Skeletal muscle cell (primary cell): ENCODE data around the gene TEX53.

ENCODE experiments used
- DNase-seq: peaks from one replicate; pipeline ENCODE4 v3.0.0-alpha.2; 2010; ENCODE audit warnings: low read depth
- H3K4me3 ChIP-seq: 2 replicates; pipeline ENCODE4 v1.5.1; 2011; ENCODE audit warnings: low read depth, mild to moderate bottlenecking, control low read depth, low read length, moderate library complexity

TEX53 gene

DNA sequence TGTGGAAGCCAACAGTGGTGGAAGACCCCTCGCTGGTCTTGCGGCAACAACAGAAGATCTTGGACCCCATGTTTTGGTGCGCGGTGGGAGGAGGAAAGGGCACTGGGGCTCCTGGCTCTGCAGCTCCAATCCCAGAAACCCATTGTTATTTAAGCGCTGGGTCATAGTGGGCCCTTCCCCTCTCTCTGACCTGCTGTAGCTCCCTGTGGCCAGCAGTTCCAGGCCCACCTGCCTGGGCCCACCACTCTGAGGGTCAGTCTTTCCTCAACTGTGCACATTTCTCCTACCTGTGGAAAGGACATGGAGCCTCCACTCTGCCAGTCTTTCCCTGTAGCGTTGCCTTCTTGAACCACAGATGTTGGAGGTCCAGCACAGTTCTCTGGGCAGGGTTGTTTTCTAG, at the start of gene TEX53:
TEX53 (minus strand) TSS at position 101 of the 400 bp plus-strand sequence; CDS start at position 70, 31 bp downstream.
- DNase-seq = no peak
- no peak within 1 kb of the TSS for H3K4me3 ChIP-seq

DNA sequence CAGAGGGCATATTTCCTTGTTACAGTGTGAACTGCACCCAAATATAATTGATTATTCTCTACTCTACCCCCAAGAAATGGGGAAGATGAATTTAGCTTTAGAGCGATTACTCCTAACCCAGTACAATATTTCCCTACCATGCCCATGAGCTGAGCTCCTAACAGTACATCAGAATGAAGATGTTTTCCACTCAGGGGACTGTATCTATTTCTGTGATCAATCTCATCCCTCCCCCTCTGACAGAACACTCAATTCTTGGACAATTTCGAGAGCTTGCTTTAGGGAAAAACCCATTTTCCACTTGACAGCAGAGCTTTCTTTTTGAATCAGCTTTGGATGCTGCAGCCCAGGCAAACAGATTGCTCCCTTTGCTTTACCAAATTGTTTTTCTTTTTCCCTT, 49.1 kb upstream of the TEX53 start:
- no peak for DNase-seq
- no peak overlapping the region for H3K4me3 ChIP-seq

DNA sequence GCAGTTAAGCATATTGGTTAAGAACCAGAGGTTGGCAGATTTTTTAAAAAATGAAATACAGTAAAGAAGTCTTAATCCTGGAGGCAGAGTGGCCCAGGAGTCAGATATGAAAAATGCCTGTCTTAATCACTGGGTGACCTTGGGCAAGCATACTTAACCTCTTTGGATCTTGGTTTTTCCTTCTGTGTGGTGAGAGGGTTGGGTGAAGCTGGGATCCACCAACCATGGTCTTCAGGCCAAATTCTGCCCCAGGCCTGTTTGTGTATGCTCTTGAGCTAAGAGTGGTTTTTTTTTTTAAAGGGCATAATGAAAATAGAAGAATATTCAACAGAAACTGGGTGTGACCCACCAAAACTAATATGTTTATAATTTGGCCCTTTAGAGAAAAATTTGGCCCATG, 44.4 kb upstream of the TEX53 start:
- DNase-seq = no peak
- no peak overlapping the region for H3K4me3 ChIP-seq

DNA sequence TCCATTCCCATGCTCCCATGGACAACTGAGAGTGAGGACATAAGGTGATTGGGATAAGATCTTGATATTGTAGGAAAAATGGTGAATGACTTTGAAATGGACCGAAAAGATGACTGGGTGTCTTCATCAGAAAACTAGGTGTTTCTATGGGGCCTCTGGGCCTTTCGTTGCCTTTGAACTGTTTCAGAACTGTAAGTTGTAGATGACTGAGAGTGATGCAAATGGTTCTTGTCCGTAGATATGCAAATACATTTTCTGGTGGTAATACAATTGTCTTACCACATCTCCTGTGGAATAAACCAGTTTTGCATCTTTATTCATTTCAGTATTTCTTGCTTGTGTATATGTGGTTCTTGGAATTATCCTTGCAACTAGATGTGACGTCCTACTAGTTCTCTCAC, 40.3 kb upstream of the TEX53 start:
- DNase-seq = no peak
- no peak overlapping the region for H3K4me3 ChIP-seq

DNA sequence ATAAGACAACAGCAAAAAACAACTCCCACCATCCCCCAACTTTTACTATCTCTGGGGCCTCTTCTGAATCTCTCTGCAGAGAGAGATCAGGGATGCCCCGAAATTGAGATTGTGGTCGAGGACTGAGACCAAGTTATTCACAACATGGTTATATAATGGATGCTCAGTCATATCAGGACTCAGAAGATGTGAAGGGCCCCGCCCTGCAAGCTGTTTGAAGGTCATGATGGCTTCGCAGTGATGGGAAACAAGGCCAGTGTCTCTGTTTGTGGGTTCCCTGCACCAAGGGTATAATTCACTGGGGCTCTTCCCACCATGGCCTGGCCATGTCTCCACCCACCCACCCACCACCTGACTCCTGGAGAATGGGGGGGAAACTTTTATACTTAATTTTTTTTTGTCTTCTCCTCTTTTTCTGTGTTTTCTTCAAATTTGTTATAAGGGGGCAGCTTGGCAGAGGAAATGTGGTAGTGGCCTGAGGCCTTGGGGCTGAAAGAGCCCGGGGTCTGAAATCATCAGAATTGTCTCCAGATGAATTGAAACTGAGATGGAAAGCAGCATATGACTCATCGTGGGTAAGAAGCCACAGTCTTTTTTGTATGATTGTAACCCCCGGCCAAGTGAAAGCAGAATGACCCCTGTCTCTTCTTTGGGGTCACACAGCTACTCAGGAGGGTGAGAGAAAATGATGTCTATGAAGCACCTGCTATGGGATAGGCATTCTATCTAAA, 39.4 kb upstream of the TEX53 start:
- H3K4me3 ChIP-seq = no peak overlapping the region
- no peak for DNase-seq

DNA sequence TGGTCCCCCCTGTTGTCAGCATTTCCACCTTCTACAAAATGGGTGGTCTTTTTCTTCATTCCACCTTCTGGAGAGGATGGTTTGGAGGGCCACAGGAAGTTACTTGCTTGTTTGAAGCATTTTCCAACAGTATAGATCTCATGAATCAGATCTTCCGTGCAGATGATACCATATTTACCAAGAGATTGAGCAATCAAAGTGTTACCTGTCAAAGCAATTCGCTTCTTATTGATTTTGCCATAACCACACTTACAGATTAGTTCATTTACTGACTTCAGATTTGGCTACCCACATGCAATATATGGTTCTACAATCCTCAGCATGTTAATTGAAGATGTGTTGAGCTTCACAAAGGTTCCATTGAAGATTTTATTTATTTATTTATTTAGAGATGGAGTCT, 38.3 kb upstream of the TEX53 start:
- H3K4me3 ChIP-seq = no peak overlapping the region

DNA sequence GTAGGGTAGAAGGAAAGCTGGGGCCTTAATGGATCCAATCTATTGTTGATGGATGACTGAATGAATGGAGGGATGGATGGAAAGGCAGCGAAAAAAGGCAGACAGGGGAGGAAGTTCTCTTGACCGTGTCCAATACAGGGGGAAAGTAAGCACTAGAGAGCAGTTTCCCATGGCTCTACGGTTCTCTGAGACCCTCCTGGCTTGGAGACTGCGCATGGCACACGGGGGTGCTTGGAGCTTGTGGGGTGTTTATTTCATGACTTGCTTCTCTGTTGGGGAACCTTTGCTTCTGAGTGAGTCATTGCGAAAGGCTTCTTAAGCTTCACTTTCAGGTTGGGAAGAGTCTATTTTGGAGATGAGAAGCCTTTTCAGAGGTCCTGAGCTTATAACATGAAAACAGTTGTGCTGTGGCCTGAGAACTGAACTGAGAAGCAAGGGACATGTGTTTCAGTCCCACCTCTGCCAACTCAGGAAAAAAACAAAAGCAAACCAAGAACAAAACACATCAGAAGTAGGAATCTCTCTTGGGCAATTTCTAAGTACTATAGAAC, 37.2 kb upstream of the TEX53 start:
- DNase-seq = no peak

More for the DNA sequence above, 38.3 kb upstream of the TEX53 start:
- no peak for DNase-seq

DNA sequence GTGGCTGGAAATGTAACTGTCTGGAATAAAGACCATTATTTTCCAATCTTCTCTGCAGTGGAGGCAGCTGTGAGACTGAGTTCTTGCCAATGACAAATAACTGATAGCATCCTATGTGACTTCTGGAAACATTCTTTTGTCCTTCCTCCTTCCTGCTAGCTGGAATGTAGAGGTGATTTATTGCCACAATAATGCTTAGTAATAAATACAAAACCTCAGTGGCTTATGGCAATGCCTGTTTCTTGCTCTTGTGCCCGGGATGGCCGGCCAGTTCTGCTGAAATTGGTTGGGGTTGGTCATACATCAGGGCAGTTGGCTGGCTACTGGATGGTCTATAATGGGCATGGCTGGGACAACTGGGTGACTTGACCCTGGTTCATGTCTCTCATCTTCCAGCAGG, 36.5 kb upstream of the TEX53 start:
- no peak overlapping the region for H3K4me3 ChIP-seq
- DNase-seq = no peak

More for the DNA sequence above, 37.2 kb upstream of the TEX53 start:
- H3K4me3 ChIP-seq = no peak overlapping the region

DNA sequence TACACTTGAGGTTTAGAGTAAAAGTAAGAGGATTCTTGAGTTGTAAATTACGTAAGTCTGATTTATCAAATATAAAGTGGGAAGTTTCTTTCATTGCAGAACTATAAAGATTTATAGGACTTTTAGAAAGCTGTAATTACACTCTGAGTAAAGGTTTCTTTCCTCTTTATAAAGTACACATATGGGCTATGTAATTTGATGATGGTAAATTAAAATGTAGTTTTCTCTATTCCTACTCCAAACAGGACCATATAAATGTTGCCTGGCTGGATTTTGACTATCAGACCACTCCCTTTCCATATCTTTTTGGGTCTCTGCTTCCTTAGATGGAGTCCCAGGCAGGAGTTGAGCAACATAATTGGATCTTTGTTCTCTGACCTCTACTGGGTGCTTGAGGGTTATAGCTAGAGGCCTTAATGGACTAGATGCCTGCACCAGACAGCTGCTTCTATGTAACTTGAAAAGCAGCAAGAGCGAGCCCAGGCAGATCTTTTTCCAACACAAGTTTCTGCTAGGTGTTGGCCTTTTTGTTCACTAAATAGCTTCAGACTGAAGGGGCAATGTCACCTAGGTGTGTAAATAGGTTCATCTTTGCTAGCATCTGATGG, 35.7 kb upstream of the TEX53 start:
- no peak for DNase-seq
- no peak overlapping the region for H3K4me3 ChIP-seq

DNA sequence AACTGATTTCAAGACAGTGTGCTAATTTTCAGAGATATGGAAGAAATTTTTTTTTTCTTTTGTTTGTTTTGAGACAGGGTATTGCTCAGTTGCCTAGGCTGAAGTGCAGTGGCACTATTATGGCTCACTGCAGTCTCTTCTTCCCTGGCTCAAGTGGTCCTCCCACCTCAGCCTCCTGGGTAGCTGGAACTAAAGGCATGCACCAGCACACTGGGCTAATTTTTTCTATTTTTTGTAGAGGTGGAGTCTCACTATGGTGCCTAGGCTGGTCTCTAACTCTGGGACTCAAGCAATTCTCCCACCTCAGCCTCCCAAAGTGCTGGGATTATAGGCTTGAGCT, 34.3 kb upstream of the TEX53 start:
- H3K4me3 ChIP-seq = no peak overlapping the region
- no peak for DNase-seq

DNA sequence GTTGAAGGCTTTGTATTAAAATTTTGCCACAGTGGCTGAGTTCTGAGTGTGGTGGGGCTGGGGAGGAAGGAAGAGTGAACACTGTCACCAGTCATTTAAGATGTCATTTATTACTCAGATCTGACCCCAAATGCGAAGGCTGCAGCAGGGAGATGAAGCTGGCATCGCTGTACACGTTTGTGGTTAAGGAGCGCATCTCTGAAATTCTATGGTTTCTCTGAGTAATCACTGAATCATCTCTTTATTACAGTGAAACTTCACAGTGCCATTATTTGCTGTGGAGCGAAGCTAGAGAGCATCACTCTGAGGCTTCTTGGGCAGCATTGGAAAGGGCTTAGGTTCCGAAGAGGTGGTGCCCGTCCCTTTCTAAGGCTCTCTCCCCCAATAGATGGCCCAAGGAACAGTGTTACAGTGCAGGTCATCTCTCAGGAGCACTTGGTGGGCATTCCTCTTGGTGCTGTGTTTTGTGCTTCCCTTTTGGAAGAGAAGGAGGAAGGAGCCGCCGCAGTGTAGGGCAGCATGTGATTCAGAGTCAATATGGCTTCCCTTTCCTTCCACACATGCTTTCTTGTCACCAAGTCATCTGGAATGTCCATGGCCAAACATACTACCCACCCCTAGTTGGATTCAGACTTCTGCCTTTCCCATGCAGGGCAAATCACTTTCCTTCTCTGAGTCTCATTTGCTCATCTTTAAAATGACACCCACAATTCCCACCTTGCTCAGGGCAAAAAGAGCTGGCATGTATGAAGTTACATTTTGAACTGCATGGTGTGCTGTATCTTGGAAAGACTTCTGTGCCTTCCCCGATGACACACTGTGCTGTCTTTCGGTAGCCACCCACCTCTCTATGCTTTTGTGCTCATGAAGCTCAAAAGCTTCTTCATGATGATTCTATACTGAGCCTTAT, 33.7 kb upstream of the TEX53 start:
- peak; percentile 69 for DNase-seq
- H3K4me3 ChIP-seq = no peak overlapping the region

DNA sequence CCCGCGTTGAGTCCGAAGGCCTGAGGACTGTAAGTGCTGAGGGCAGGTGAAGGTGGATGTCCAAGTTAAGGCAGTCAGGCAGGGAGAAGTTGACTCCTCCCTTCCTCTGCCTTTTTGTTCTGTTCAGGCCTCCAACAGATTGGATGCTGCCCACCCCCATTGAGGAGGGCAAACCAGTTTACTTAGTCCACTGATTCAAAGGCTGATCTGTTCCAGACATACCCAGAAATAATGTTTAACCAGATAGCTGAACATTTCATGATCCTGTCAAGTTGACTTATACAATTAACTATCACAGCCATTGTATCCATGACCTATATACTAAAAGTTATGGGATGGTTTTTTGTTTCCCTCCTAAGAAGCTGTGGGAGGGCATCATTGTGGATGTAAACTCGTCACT, 32.7 kb upstream of the TEX53 start:
- no peak for DNase-seq
- no peak overlapping the region for H3K4me3 ChIP-seq

DNA sequence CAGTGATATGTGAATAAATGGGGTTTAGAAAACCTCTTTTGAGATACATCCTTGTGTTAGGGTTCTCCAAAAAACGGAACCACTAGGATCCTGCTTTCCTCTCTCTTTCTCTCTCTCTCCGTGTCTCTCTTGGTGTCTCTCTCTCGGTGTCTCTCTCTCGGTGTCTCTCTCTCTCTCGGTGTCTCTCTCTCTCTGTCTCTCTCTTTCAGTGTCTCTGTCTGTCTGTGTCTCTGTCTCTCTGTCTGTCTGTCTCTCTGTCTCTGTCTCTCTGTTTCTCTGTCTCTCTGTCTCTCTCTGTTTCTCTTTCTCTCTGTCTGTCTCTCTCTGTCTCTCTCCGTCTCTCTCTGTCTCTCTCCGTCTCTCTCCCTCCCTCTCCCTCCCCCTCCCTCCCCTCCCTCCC, 32.2 kb upstream of the TEX53 start:
- no peak overlapping the region for H3K4me3 ChIP-seq
- no peak for DNase-seq

DNA sequence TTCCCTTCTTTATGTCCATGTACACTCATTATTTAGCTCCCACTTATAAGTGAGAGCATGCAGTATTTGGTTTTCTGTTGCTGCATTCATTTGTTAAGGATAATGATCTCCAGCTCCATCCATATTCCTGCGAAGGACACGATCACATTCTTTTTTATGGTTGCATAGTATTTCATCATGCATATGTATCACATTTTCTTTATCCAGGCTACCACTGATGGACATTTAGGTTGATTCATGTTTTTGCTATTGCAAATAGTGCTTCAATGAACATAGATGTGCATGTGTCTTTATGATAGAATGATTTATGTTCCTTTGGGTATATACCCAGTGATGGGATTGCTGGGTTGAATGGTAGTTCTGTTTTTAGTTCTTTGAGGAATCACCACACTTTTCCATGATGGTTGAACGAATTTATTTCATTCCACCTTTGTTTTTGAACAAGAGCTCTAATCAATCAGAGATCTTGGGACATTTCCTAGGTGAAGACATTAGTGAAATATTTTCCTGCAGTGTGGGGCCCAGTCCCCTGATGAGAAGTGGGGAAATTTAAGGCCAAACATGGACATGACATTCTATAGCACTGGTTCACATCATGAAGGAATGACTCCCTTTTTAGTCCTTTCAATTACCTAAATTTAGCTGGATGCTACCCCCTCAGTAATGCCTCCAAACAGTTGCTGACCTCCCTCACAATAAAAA, 31.5 kb upstream of the TEX53 start:
- no peak for DNase-seq

DNA sequence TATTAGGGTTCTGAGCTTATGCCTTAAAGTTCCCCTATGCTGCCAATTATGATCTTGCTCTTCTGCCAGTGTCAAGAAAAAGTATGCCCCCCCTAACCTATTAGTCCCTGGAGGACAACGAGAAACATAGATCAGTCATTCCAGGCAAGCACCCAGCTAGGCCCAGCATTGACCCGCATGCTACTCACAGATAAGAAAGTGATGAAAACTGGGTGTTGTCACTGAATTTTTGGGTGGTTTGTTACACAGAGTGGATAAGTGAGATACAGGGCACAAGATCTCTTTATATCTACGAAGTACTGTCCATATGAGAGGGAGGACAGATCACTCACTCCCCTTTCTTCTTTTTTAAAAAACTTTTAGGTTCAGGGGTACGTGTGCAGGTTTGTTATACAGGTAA, 30.8 kb upstream of the TEX53 start:
- DNase-seq = no peak
- H3K4me3 ChIP-seq = no peak overlapping the region

More for the DNA sequence above, 31.5 kb upstream of the TEX53 start:
- no peak overlapping the region for H3K4me3 ChIP-seq

DNA sequence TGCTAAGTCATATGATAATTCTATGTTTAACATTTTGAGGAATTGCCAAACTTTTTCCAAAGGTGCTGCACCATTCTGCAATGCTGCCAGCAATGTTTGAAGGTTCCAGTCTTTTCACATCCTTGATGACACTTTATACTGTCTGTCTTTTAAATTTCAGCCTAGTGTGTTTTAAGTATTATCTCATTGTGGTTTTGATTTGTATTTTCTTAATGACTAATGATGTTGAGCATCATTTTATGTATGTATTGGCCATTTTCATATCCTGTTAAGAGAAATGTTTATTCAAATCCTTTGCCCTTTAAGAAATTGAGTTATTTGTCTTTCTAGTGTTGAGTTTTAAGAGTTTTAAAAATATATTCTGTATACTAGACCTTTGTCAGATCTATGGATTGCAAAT, 29.4 kb upstream of the TEX53 start:
- no peak overlapping the region for H3K4me3 ChIP-seq
- no peak for DNase-seq

DNA sequence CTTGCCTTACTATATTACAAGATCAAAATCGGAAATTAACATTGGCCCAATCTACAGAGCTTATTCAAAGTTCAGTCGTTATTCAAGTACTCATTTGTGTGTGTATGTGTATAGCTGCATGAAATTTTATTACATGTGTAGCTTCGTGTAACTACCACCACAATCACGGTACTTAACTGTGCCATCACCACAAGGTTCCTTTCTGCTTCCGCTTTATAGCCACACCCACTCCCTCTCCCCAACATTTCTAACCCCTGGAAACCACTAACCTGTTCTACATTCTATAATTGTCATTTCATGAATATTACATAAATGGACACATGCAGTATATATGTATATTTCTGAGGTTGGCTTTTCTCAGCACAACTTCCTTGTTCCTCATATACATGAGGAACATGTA, 28.3 kb upstream of the TEX53 start:
- no peak for DNase-seq
- no peak overlapping the region for H3K4me3 ChIP-seq

DNA sequence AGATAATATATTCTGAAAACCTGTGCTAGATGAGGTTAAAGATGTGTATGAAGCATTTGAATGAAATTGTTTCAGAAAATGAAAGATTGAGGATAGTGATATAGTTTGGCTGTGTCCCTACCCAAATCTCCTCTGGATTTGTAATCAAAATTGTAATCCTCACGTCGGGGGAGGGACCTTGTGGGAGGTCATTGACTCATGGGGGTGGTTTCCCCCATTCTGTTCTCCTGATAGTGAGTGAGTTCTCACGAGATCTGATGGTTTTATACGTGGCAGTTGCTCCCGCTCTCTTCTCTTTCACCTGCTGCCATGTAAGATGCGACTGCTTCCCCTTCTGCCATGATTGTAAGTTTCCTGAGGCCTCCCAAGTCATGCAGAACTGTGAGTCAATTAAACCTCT, 26.4 kb upstream of the TEX53 start:
- H3K4me3 ChIP-seq = no peak overlapping the region
- DNase-seq = no peak

DNA sequence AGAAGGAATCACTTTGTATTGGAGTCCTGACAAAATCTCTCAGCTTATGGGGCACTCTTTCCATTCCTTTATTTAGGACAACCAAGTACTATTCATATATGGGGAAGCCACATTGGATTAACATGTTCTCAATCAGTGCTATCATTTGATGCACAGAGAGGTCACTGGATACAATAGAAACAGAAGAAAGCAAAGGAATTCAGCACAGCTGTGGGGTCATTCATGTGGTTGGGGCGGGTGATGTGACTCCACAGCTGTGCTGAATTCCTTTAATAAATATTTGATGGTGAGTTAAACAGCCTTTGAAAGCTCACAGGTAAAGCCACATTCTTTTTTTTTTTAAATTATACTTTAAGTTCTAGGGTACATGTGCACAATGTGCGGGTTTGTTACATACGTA, 25.2 kb upstream of the TEX53 start:
- no peak overlapping the region for H3K4me3 ChIP-seq
- no peak for DNase-seq
